Measurements from ENCODE around the gene COL9A3. TPM values are rescaled to one million over a fixed set of nuclear protein-coding genes. Genes with fewer than 3 reads are reported as not detected.

Gene COL9A3
- total and polyA plus RNA-seq, 2 experiments from 2014 or later: 23.9 to 68.1 TPM

DNA sequence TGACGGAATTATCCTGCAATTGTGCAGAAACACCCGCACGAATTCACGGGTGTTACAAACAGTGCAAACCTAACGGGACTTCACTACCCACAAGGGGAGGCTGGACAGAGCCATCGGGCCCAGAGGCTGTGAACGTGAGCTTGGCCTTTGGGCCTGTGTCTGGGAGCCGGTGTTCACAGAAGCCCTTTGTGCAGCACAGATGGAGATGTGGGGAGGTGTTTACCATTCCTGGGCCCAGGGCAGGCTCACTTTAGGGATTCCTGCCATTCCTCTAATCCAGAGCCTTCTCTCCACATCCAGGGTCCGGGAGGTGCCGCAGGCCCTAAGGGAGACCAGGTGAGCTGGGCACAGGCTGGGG, 15.0 kb downstream of the COL9A3 start:
- Histone ChIP-seq H2AFZ (no peak overlapping the region), H3K4me3 (no peak overlapping the region), H3K9me3 (ENCODE audit: low read depth) (no peaks in the 10 kb centered on the region), H4K20me1 (ENCODE audit: insufficient read depth, poor library complexity, severe bottlenecking) (no peaks in the 10 kb centered on the region), H3K9me2 (replicated peaks; ENCODE audit: insufficient read depth) (no peaks in the 10 kb centered on the region), H3K4me1 (ENCODE audit: insufficient read depth) (peaks cover 6% of the 10 kb centered on the region), H3K79me2 (no peaks in the 10 kb centered on the region), H3K27ac (no peak overlapping the region), H3K36me3 (replicated peaks; ENCODE audit: insufficient read depth, low read depth) (no peaks in the 10 kb centered on the region), H3K27me3 (no peaks in the 10 kb centered on the region), H3K4me2 (no peak overlapping the region)
- TF ChIP-seq, protein P1, sequence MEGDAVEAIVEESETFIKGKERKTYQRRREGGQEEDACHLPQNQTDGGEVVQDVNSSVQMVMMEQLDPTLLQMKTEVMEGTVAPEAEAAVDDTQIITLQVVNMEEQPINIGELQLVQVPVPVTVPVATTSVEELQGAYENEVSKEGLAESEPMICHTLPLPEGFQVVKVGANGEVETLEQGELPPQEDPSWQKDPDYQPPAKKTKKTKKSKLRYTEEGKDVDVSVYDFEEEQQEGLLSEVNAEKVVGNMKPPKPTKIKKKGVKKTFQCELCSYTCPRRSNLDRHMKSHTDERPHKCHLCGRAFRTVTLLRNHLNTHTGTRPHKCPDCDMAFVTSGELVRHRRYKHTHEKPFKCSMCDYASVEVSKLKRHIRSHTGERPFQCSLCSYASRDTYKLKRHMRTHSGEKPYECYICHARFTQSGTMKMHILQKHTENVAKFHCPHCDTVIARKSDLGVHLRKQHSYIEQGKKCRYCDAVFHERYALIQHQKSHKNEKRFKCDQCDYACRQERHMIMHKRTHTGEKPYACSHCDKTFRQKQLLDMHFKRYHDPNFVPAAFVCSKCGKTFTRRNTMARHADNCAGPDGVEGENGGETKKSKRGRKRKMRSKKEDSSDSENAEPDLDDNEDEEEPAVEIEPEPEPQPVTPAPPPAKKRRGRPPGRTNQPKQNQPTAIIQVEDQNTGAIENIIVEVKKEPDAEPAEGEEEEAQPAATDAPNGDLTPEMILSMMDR (IDR thresholded peaks at IDR 0.05; ENCODE audit: poor library complexity): no peak
- no peak for TF ChIP-seq EZH2phosphoT487 (IDR thresholded peaks at IDR 0.05; ENCODE audit: low read depth, severe bottlenecking, unreplicated experiment)
- TF ChIP-seq EZH2 (IDR thresholded peaks at IDR 0.05; ENCODE audit: borderline replicate concordance): no peak
- 81% methylated on average over 10 of the region's 10 CpGs for WGBS (ENCODE audit: low lambda C conversion rate, missing lambda C conversion rate)
- no peak for DNase-seq (ENCODE audit: low spot score)

DNA sequence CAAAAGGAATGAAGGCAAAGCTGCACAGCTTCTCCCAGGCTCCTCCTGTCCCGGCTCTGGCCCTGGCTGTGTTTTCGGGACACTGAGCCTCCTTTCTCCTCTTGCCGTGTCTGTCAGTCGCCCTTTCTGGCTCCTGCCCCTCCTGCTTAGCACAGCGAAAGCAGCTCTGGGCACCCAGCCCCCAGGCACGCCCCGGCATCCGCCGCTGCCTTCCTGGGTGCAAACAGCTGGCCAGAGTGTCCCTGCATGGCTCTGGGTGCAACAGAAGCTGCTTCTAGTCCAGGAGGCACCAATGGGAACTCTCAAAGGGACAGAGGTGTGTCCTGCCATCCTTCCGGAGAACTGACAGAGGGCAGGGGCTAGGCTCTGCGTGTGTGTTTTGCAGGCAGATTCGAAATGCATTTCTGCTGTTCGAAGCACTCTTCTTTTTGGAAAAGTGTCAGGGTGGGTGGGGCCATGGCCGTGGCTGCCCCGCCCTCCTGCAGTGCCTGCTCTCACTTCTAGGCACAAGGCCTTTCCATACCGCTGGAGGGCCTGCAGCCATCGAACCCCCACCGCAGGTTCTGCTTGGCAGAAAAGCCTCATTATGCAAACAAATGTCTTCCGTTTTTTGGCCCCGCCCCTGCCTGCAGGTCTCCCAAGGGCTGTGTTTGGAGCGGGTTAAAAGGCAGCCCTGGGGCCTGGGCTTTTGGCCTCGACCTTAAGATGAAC, 15.5 kb downstream of the COL9A3 start:
- 58% methylated on average over 22 of the region's 22 CpGs for WGBS (ENCODE audit: low lambda C conversion rate, missing lambda C conversion rate)
- peak; percentile 15 for DNase-seq (ENCODE audit: low spot score)

DNA sequence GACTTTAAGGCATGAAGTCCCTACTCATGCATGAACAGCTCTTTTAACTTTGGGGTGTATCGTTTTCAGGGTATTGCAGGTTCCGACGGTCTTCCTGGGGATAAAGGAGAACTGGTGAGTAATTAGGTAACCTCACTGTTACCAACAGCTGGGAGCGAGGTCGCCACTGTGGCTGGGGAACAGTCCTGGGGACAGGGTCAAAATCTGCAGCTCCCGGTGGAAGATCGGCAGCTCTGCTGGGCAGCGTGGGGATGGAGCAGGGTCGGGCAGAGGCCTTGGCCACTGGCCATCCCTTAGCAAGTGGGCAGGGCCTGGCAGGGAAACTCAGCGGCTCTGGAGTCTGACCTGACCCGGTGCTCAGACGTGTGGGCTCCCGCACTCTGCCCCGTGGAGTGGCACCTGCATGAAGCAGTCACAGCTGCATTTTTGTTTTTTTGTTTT, 16.1 kb downstream of the COL9A3 start:
- no peaks in the 10 kb centered on the region for H3K9me2 ChIP-seq (replicated peaks; ENCODE audit: insufficient read depth)
- no peak overlapping the region for H2AFZ ChIP-seq
- DNase-seq (ENCODE audit: low spot score): no peak
- no peak for TF ChIP-seq EZH2 (IDR thresholded peaks at IDR 0.05; ENCODE audit: borderline replicate concordance)
- TF ChIP-seq, protein P1 (IDR thresholded peaks at IDR 0.05; ENCODE audit: poor library complexity): no peak
- TF ChIP-seq EZH2phosphoT487 (IDR thresholded peaks at IDR 0.05; ENCODE audit: low read depth, severe bottlenecking, unreplicated experiment): no peak
- H3K27me3 ChIP-seq: no peaks in the 10 kb centered on the region
- H3K36me3 ChIP-seq (replicated peaks; ENCODE audit: insufficient read depth, low read depth): no peaks in the 10 kb centered on the region
- H3K4me1 ChIP-seq (ENCODE audit: insufficient read depth): peaks cover 8% of the 10 kb centered on the region
- H3K79me2 ChIP-seq: no peaks in the 10 kb centered on the region
- H3K9me3 ChIP-seq (ENCODE audit: low read depth): no peaks in the 10 kb centered on the region
- WGBS (ENCODE audit: low lambda C conversion rate, missing lambda C conversion rate): 81% methylated on average over 14 of the region's 14 CpGs
- no peak overlapping the region for H3K4me3 ChIP-seq
- no peak overlapping the region for H3K4me2 ChIP-seq
- H3K27ac ChIP-seq: no peak overlapping the region
- no peaks in the 10 kb centered on the region for H4K20me1 ChIP-seq (ENCODE audit: insufficient read depth, poor library complexity, severe bottlenecking)

More for the DNA sequence above, 15.5 kb downstream of the COL9A3 start:
- Histone ChIP-seq H3K4me3 (no peak overlapping the region), H2AFZ (no peak overlapping the region), H3K27me3 (no peaks in the 10 kb centered on the region), H3K4me2 (no peak overlapping the region), H3K9me2 (replicated peaks; ENCODE audit: insufficient read depth) (no peaks in the 10 kb centered on the region), H3K79me2 (no peaks in the 10 kb centered on the region), H3K27ac (no peak overlapping the region), H3K9me3 (ENCODE audit: low read depth) (no peaks in the 10 kb centered on the region), H4K20me1 (ENCODE audit: insufficient read depth, poor library complexity, severe bottlenecking) (no peaks in the 10 kb centered on the region), H3K36me3 (replicated peaks; ENCODE audit: insufficient read depth, low read depth) (no peaks in the 10 kb centered on the region), H3K4me1 (ENCODE audit: insufficient read depth) (peaks cover 6% of the 10 kb centered on the region)
- TF ChIP-seq, protein P1 (IDR thresholded peaks at IDR 0.05; ENCODE audit: poor library complexity): no peak
- TF ChIP-seq EZH2phosphoT487 (IDR thresholded peaks at IDR 0.05; ENCODE audit: low read depth, severe bottlenecking, unreplicated experiment): no peak
- no peak for TF ChIP-seq EZH2 (IDR thresholded peaks at IDR 0.05; ENCODE audit: borderline replicate concordance)

All from hepatocyte (in vitro differentiated cells).